Erythroblast (primary cell): Measurements from ENCODE around the gene NAPEPLD.

Experiments
- GATA1 ChIP-seq: IDR thresholded peaks from 2 replicates; pipeline ENCODE4 v1.6.1; 2011; ENCODE audit warnings: low read depth, mild to moderate bottlenecking, control low read depth, low read length, moderate library complexity
- POLR2A ChIP-seq: IDR thresholded peaks from 2 replicates; pipeline ENCODE4 v1.6.1; 2011; ENCODE audit warnings: mild to moderate bottlenecking, low read length

DNA sequence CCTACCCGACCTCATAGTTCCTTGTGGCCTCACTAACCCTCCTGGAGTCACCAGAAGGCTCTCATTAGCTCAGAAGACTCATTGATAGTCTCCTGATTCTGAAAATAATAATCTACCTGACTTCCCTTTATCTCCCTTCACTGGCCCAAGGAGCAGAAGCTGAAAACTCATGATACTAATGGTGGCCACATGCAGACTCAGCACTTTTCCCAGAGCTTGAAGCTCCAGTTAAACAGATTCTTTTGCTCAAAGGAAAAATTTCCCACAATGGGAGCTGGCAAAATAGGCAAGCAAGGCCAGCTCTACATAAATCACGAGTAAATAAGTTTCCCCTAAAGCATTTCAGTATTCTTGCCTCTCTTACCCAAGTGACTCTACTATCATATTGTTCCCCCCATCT, 8.2 kb downstream of the NAPEPLD start:
- TF ChIP-seq POLR2A (no peak), GATA1 (no peak)
